Prostate gland (tissue), 2 donors: Measurements from ENCODE around the gene LRRC8E. TPM values are rescaled to one million over a fixed set of nuclear protein-coding genes. Genes with fewer than 3 reads are reported as not detected.

Experiments
- DNase-seq: peaks from one replicate; pipeline ENCODE4 v3.0.0-alpha.2; 2019; ENCODE audit warnings: low spot score
- H3K27ac ChIP-seq, 2 donors: fragments of 200-600 bp; sonication (generic); 2 replicates each; pipeline ENCODE4 v1.5.1; 2017 to 2019
- H3K27me3 ChIP-seq: fragments of 200-600 bp; sonication (generic); replicated peaks from 2 replicates; pipeline ENCODE4 v1.5.1; 2019; ENCODE audit not compliant: insufficient read depth
- H3K36me3 ChIP-seq, 2 donors: fragments of 200-600 bp; sonication (generic); 1 replicate in 1 of 2; 2 replicates in 1 of 2; pipeline versions ENCODE4 v1.5.1 to v1.8.1; 2017 to 2019
- H3K4me1 ChIP-seq: fragments of 200-600 bp; sonication (generic); replicated peaks from 2 replicates; pipeline ENCODE4 v1.5.1; 2019
- H3K4me3 ChIP-seq, 2 donors: fragments of 200-600 bp; sonication (generic); 2 replicates each; pipeline ENCODE4 v1.5.1; 2017 to 2019
- H3K9me3 ChIP-seq: fragments of 200-600 bp; sonication (generic); 2 replicates; pipeline ENCODE4 v1.5.1; 2017
- POLR2A ChIP-seq: fragments of 450-650 bp; IDR thresholded peaks from one replicate; pipeline ENCODE4 v1.6.1; 2016; ENCODE audit warnings: antibody characterized with exemption, mild to moderate bottlenecking
- POLR2AphosphoS5 ChIP-seq: sonication (generic); formaldehyde crosslinking; IDR thresholded peaks from one replicate; pipeline ENCODE4 v1.6.1; 2017; ENCODE audit warnings: antibody characterized with exemption
- WGBS: methylation state at CpG from one replicate; pipeline ENCODE4 v1.1.5; 2018; 5-methylcytosine and 5-hydroxymethylcytosine counted together
- intact Hi-C: fragments of 100-400 bp; cut with DNase I; formaldehyde crosslinking; loops from one replicate; pipeline ENCODE4 v1.14.2; 2022
- total RNA-seq, 2 donors: library from RNA; depleted of rRNA; stranded (reverse); fragments of >200 nt; gene quantifications; one replicate each; pipeline ENCODE4 v1.1.0, GENCODE V29; 2016
- TF ChIP-seq, protein P1 (sequence below), 4 experiments: fragments of 200-600 bp in 2 of 4; fragments of 450-650 bp in 2 of 4; sonication (generic) in 2 of 4; IDR thresholded peaks; 1 replicate in 3 of 4; 2 replicates in 1 of 4; pipeline ENCODE4 v1.5.1; 2016 to 2019; ENCODE audit warnings: antibody characterized with exemption in 4 of 4, mild to moderate bottlenecking in 2 of 4, moderate library complexity in 2 of 4

The LRRC8E gene
- total RNA-seq, 2 donors from 2014 or later = 4.8 to 11.7 TPM

- intact Hi-C loops = no loop called here
- H3K4me1 ChIP-seq = no peaks in the 10 kb centered on the region
- no peak overlapping the region for H3K27ac ChIP-seq
- no peaks in the 10 kb centered on the region for H3K36me3 ChIP-seq
- no peak for TF ChIP-seq POLR2AphosphoS5
- TF ChIP-seq, protein P1, sequence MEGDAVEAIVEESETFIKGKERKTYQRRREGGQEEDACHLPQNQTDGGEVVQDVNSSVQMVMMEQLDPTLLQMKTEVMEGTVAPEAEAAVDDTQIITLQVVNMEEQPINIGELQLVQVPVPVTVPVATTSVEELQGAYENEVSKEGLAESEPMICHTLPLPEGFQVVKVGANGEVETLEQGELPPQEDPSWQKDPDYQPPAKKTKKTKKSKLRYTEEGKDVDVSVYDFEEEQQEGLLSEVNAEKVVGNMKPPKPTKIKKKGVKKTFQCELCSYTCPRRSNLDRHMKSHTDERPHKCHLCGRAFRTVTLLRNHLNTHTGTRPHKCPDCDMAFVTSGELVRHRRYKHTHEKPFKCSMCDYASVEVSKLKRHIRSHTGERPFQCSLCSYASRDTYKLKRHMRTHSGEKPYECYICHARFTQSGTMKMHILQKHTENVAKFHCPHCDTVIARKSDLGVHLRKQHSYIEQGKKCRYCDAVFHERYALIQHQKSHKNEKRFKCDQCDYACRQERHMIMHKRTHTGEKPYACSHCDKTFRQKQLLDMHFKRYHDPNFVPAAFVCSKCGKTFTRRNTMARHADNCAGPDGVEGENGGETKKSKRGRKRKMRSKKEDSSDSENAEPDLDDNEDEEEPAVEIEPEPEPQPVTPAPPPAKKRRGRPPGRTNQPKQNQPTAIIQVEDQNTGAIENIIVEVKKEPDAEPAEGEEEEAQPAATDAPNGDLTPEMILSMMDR (IDR thresholded peaks at IDR 0.05) = no peak
- no peak for TF ChIP-seq POLR2A
- 75% methylated on average over 78 of the region's 83 CpGs for WGBS
- H3K27me3 ChIP-seq = no peaks in the 10 kb centered on the region
- DNase-seq = no peak
- no peaks in the 10 kb centered on the region for H3K9me3 ChIP-seq
- H3K4me3 ChIP-seq = no peak overlapping the region
Observed at GRCh38 chr19:7863157-7863970, 24.9 kb upstream of the LRRC8E start.

DNA sequence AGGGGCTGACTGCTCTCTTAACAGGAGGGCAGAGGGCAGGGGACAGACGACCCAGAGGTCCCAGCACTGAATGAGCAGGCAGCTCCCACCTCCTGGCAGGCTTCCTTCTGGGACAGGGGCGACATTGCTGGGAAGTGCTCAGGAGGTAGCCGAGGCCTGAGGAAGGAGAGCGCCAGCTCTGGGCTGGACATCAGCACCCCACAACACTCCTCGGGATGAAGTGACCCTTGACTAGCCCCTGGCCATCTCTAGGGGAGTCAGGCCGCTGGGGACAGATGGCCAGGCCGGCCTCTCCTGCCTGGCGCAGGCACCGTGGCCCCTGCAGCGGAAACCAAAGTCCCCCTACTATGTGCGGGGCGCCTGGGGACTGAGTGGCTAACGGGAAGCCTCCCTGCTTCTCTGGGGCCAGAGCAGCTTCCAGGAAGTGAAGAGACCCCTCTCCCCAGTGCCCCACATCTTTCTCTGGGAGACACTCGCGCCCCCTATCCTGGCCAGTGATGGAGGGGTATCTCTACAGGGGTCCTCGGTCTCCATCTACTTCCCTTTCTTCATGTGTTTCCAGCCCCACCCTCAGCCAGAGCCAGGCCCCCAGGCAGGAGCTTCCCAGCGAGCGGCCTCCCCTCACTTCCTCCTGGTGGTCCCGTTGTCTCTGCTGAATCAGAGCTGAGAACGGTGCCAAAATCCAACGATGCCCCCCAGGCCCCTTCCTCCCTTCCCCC lies 24.2 kb upstream of the LRRC8E start:
- H3K9me3 ChIP-seq = no peaks in the 10 kb centered on the region
- no peaks in the 10 kb centered on the region for H3K27me3 ChIP-seq
- intact Hi-C loops = no loop called here
- no peaks in the 10 kb centered on the region for H3K36me3 ChIP-seq
- no peaks in the 10 kb centered on the region for H3K4me1 ChIP-seq
- WGBS = 88% methylated on average over 21 of the region's 21 CpGs
- no peak overlapping the region for H3K4me3 ChIP-seq
- no peak overlapping the region for H3K27ac ChIP-seq
- no peak for DNase-seq
- TF ChIP-seq, protein P1 (IDR thresholded peaks at IDR 0.05) = no peak
- TF ChIP-seq POLR2A (no peak), POLR2AphosphoS5 (no peak)

DNA sequence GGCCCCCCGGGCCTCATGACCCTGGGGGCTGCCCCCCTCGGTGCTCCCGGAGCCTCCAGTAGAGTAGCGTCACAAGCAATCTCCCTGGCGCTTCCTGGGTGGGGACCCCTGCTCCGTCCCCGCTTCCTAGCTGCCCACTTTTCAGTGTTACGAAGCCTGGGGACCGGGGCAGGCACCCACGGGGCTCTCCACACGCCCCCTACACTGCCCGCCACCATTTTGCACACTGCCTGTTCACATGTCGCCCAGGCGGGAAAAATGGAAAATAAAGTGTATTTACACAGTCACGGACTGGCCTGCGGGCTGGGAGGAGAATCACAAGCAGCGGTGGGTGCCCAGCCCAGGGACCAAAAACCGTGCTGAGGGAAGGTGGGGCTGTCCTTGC lies 23.6 kb upstream of the LRRC8E start:
- Histone ChIP-seq H3K27ac (no peak overlapping the region), H3K4me1 (no peaks in the 10 kb centered on the region), H3K27me3 (no peaks in the 10 kb centered on the region), H3K36me3 (no peaks in the 10 kb centered on the region), H3K9me3 (no peaks in the 10 kb centered on the region), H3K4me3 (no peak overlapping the region)
- intact Hi-C loops = no loop called here
- WGBS = 76% methylated on average over 18 of the region's 18 CpGs
- TF ChIP-seq POLR2A (no peak), POLR2AphosphoS5 (no peak)
- TF ChIP-seq, protein P1 (IDR thresholded peaks at IDR 0.05) = no peak
- DNase-seq = no peak

- WGBS = 55% methylated on average over 10 of the region's 10 CpGs
- TF ChIP-seq POLR2AphosphoS5 (no peak), POLR2A (no peak)
- TF ChIP-seq, protein P1 (IDR thresholded peaks at IDR 0.05) = no peak
- Histone ChIP-seq H3K36me3 (no peaks in the 10 kb centered on the region), H3K27me3 (no peaks in the 10 kb centered on the region), H3K9me3 (no peaks in the 10 kb centered on the region), H3K27ac (no peak overlapping the region), H3K4me1 (no peaks in the 10 kb centered on the region), H3K4me3 (no peak overlapping the region)
- intact Hi-C loops = no loop called here
- DNase-seq = no peak
Observed at GRCh38 chr19:7865262-7865911, 22.9 kb upstream of the LRRC8E start.
